Left colon (tissue), 2 donors: Measurements from ENCODE around the gene POLK. TPM values are rescaled to one million over a fixed set of nuclear protein-coding genes. Genes with fewer than 3 reads are reported as not detected.
A peak's percentile ranks its signal among the peaks of the same experiment; 100 is the strongest.

Source experiments
- ATAC-seq: fragments of 200-7000 bp; cut with Tn5 transposase; one replicate; pipeline ENCODE4 v1.9.1; 2020; ENCODE audit warnings: mild to moderate bottlenecking, moderate library complexity
- DNase-seq, 2 donors: peaks; one replicate each; pipeline ENCODE4 v3.0.0-alpha.2; 2020
- intact Hi-C, 2 donors: fragments of 100-400 bp; cut with DNase I in 1 of 2; cut with micrococcal nuclease in 1 of 2; formaldehyde crosslinking; loops; one replicate each; pipeline versions ENCODE4 v1.11.2 to v1.14.0; 2022; cut with DNase I, micrococcal nuclease
- total RNA-seq, 2 donors: library from RNA; stranded (reverse); fragmentation: NEBNext Ultra II Directional; extraction: Animal tissue kit (Norgen Biotek cat#: 25700); gene quantifications; one replicate each; pipeline ENCODE4 v1.2.1, GENCODE V29; 2021
- donor health status: DM: no; HTN: no; CAD: no.
- donor health status: DM: yes; HTN: yes; CAD: no.

The POLK gene
- total RNA-seq, 2 donors from 2014 or later, result 13.8 to 16.3 TPM

DNA sequence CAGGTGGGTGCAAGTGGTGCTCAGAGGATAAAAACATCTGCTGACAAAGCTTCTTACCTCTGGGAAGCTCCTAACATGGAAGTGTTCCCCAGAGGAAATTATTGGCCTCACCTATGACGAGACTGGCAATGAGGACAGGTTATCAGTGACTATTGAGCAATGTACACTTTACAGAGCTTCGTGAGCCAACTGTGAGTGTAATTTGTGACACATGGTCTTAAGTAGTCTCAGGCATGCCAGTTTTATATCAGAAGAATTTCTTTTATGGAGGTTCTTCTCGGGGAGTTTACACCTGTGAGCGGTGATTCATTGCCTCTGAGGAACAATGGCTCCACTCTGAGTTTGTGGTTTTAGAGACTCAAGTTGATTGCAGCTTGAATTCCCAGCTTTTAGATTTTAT, 110.9 kb downstream of the POLK start:
- DNase-seq (peak; percentile 14 to 49), ATAC-seq (peak; percentile 94)
- intact Hi-C loops, result no loop called here

DNA sequence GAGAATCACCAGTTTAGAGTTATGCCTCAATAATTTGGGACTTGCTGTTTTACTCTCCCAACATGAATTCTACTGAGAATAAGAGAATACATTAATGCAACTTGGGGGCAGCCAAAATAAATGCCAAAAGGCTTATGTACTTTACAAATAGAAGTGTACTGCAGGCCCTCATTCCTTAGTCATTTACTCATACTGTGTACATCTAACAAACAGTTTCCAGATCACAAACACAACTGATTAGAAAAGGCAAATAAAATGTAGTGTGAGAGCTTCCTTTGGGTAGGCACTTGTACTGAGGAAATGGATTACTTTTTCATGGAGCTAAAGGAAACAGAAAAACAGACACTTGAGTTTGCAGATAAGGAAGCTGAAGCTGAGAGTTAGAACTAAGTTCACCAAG, 112.2 kb downstream of the POLK start:
- ATAC-seq, result peak; percentile 24
- no peak for DNase-seq
- intact Hi-C loops, result no loop called here

DNA sequence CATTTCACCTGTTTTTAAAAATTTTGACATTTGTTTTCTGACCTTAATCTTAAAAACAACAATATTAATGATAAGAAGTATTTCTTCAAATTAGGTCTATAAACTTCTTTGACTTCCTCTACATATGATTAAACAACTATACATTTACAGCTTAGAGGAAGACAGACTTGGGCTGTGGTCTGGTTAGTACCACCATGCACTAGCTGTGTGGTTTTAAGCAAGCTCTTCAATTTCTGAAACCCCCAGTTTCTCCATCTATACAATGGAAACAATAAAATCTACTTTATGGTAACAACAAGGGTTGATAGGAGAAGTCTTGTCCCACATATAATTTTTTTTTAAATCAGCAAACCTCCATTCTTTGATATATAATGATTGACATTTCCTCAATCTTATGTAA, 115.3 kb downstream of the POLK start:
- ATAC-seq (no peak), DNase-seq (no peak)
- intact Hi-C loops, result no loop called here

DNA sequence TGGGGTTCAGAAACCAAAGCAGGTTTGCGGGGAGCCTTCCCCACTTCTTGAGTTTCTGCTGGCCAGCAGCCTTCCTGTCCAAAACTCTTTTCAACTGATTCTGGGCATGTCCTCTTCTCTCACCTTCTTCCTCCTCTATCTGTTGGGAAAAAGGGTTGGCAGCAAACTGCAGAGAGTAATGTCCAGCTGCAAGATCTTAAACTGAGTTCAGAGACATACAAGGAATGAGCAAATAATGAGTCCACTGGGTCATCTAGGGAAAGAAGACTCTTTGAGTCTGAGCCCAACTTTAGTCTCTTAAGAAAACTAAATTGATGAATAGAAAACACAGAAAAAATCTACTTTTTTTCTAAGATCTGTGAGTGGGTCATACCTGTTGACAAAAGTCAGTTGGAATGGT, 116.1 kb downstream of the POLK start:
- intact Hi-C loops, result no loop called here
- DNase-seq (no peak), ATAC-seq (no peak)

DNA sequence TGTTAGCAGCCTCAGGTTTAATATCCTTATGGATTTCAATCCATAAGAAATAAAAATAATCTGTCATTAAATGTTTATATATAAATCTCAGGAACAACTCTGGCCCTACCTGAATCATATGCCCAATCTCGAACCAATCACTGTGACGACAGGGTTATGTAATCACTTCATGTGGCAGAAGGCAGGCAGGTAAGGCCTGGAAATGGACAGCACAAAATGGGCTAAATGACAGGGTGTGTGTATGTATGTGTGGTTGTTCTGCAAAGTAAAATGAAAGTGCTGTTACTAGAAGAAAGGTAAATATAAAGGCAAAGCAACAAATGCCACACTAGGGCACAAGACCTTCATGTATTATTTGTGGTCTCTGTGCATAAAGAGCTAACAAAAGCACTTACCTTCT, 119.2 kb downstream of the POLK start:
- intact Hi-C loops, result no loop called here
- ATAC-seq (peak; percentile 67), DNase-seq (no peak)

DNA sequence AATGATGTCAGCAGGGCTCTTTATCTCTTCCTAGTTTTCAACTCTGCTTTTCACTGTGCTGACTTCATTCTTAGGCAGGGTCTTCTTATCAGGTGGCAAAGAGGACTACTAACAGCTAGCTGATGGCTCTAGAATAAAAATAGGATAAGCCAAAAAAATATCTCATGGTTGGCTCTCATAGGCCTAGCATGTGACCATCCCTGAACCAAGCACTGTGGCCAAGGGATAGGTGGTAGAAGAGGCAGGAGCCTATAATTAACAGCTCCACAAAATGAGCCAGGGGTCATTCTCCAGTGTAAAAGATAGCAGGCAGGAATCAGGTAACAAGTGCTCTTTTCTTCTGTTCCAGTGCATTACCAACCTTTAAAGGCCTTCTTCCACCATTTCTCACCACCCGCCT, 120.6 kb downstream of the POLK start:
- intact Hi-C loops, result no loop called here
- DNase-seq, result no peak
- no peak for ATAC-seq

DNA sequence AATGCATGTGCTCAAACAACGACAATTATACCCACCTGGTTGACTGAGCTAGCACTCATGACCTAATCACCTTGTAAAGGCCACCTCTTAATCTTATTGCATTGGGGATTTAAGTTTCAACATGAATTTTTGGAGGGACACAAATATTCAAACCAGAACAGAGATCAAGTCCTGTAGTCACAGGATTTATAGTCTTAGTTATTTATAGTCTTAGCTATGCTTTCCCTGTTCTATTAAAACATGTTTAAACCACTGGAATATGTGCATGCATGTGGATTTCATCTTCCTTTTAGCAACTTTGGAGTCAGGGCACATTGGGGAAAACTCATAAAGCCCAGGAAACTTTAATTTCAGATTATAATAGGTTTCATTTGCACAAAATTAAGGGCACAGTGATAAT, 126.3 kb downstream of the POLK start:
- intact Hi-C loops, result no loop called here
- DNase-seq (no peak), ATAC-seq (no peak)

DNA sequence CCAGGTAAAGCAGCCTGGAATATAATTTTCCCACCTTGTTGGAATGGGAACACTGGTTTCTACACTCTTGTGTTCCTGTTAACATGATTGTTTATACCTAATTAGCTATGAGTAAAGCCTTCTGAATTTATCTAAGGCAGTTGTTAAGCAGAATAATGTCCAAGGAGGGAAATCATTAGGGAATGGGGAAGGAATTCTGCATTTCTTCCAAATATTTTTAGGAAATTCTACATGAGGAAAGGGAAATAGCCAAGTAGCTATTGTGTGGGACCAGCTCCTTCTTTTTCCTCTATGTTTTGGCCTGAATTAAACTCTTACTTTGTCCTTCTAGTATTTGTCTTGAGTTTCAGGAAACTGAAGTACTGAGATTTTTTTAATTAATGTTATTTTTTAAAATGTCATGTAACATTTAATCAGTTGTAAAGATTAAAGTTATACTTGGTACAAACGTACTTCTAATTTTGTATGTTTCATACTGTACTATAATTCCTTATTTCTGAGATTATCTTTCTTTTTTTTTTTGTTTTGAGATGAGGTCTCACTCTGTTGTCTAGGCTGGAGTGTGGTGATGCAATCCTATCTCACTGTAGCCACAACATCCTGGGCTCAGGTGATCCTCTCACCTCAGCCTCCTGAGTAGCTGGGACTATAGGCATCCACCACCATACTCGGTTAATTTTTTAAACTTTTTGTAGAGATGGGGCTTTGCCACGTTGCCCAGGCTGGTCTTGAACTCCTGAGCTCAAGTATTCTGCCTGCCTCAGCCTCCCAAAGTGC, 128.0 kb downstream of the POLK start:
- ATAC-seq (no peak), DNase-seq (no peak)
- intact Hi-C loops, result no loop called here

DNA sequence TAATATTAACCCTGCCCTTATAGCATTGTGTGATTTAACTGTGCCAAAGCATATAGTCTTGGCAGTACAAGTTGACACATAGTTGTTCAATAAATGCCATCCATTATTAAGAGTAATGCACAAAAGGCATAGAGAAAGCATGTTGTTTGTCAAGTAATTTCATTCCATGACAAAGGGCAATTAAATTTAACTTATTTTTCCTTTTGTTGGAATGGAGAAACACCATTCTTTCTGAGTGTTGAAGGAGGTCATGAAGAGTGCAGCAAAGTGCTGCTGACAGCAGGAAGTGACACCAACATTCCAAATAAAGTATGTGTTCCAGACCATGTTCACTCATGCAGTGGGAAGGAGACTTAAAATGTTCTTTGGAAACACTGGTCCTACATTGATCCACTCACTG, 128.7 kb downstream of the POLK start:
- DNase-seq (no peak), ATAC-seq (no peak)
- intact Hi-C loops, result no loop called here

DNA sequence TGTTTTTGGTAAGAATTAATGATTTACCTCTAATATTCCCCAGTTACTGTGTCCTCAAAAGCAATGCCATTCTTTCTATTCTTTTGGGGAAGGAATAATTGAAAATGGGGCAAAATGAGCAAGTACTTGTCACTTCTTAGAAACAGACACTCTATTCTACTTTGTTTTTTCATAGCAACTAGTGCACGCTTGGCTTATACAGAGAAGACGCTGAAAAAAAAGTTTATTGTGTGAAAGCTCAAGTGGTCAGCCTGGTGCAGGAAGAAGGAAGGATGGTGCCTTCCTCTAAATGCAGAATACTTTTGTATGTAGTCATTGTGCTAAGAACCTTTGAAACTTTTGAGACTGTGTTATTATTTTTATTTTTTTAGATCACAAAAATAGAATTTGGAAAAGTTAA, 129.1 kb downstream of the POLK start:
- intact Hi-C loops, result no loop called here
- no peak for ATAC-seq
- DNase-seq, result no peak

DNA sequence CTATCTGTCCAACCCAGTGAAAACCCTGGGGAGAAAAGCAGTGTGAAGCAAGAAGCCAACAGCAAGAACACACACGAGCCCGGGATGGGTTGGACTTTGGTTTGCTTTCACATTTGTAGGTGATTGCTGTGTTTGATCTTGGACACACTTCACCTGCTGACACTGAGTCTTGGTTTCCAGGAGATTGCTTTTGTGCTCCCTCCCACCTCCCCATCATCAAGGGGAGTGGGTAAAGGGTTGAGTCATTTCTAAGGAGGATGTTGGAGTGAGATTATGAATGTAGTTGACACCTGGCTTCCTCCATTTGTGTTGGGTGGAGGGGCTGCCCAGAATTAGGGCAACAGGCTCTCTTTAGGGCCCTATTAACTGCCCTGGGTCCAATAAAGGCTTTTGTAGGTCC, 137.0 kb downstream of the POLK start:
- peak; percentile 88 for ATAC-seq
- peak; percentile 28 to 41 for DNase-seq
- intact Hi-C loops, result no loop called here

Other genes with a start within 250 kb of the POLK start
- gene HMGCR, start 174.7 kb upstream of the POLK start, total RNA-seq, result 100 to 1,000 TPM; 182 to 293 TPM
- 10 to 100 TPM; 35.9 to 41.2 TPM for gene CERT1, start 262 bp upstream of the POLK start, total RNA-seq
- gene ANKDD1B, start 99.6 kb downstream of the POLK start, total RNA-seq, result 1 to 10 TPM; 7.1 to 8.6 TPM
- 1 to 10 TPM; 4.4 to 7.8 TPM for gene POC5, start 205.5 kb downstream of the POLK start, total RNA-seq